GM21381 (cell line): ENCODE data around the gene GPER1.
"Not testable (repeated sequence)": the region's sequence is repeated elsewhere in the genome, so short reads cannot be mapped to it uniquely, and the experiment has no call there.

ENCODE experiments used
- ATAC-seq: cut with Tn5 transposase; IDR thresholded peaks from one replicate; pipeline ENCODE4 v1.9.1; 2021; ENCODE audit warnings: mild to moderate bottlenecking, moderate library complexity; ENCODE audit not compliant: unreplicated experiment

GPER1 gene

DNA sequence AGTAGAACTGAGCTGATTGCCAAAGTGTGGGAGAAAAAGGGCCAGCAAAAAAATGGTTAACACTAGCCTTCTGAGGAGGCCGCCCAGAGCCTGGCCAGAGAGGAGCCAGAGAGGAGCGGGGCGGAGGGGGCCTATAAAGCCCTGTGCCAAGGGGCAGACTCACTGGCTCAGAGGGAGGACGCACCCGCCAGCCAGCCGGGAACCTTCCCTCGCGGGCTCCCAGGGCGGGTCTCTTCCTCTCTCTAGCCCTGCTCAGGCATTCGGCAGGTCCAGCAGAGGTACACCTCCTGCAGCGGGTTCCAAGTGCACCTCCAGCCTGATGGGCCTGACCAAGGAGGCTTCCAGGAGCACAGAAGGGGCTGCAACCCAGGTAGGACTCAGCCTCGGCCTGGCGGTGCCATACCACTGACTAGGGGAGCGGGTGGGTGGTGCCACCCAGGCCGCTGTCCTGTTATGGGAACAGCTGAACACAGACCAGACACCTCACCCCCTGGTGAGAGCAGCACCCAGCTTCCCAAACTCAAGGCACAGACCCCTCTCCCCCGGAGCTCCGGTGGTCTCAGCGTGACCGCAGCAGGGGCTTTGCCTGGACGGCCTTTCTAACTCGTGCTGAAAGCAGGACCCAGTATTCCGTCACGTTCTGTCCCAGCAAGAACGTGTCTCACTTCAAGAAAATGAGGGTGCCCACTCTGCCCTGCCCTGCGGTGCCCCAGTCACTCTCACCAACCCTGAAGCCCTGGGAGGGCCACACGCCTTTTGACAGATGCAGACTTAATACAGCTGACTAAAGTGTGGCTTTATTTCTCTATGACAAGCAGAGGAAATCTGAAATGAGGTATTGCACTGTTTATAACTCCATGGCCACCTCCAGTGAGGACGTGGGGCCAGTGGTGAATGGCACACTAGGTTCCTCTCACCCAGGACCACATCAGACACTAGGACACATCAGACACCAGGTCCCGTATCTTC lies at the start of gene GPER1:
Gene GPER1 (plus strand): TSS at position 162 of the 969 bp plus-strand sequence. CDS start 3,616 bp downstream, outside the sequence.
- ATAC-seq = no peak

DNA sequence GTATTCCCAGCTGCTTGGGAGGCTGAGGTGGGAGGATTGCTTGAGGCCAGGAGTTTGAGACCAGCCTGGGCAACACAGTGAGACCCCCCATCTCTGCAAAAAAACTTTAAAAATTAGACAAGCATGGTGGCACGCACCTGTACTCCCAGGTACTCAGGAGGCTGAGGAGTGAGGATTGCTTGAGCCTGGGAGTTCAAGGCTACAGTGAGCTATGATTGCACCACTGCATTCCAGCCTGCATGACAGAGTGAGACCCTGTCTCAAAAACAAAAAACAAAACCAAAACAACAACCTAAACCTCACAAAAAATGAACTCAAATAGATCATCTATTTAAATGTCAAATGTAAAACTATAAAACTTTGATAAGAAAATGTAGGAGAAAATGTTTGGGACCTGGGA lies 47.7 kb upstream of the GPER1 start:
- ATAC-seq = not testable (repeated sequence)

- ATAC-seq = no peak
These were observed 47.1 kb upstream of the GPER1 start for GRCh38 chr7:1040790-1041189.

DNA sequence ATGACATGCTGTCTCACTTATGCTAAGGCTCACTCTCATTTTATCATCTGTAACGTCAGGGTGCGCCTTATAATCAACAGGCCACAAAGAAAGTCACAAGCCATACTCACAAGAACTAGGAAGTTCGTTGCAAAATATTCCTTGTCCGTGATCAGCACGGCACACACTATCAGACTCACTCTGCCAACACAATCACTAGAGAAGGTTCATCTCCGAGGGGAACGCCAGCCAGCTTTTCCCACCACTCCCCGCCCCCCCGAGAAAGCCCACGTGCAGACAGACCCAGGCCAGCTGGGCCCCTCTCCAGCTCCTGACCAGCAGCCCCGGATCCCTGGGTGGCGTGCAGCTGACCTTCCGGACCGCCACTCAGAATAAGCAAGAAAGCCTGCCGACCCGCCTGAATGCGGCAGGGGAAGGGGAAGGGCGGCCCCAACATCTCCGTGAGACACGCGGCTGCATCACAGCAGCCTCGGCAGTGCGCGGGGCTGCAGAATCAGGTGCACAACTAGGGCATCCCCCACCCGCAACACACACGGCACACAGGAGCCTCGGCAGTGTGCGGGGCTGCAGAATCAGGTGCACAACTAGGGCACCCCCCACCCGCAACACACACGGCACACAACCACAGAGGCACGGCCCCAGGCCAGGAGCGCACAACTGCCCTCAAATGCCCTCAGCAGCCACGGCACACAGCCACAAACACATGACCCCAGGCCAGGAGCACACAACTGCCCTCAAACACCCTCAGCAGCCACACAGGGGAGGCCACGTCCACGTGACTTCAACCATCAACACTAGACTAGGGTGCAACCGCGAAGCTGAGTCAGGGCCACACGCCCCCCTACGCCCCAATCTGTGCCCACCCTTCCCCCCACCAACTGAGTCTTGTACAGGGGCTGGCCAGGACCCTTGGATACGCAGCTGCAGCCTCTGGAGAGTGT lies 46.1 kb upstream of the GPER1 start:
- ATAC-seq = no peak

- no peak for ATAC-seq
These were observed 45.5 kb upstream of the GPER1 start for GRCh38 chr7:1042492-1042833.

DNA sequence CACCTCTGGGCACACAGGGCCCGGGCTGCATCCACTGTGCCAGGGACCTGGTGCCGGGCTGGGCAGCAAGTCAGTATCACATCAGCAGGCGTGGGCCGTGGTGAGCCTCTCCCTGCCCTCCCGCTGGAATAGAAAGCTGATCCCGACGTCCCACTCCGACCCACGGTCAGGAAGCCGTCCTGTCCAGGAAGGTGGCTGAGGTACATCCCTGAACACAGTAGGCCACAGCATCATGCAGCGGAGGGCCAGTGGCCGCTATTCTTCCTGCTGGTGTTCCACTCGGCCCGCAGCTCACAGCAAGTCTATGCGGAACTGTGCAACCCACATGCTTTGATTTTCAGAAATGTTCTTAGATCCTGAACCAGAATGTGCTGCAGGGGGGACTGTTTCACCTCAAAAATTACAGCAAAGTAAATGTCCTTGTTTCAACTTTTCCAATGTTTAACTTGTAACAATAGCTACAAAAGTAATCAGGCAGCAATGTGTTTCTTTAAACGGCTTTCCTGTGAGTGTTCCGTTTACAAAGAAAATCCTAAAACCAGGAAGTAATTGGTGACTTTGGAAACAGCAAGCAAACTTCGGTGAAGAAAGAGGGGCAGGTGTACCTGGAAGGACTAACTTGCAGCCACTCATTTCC lies 44.2 kb upstream of the GPER1 start:
- no peak for ATAC-seq

DNA sequence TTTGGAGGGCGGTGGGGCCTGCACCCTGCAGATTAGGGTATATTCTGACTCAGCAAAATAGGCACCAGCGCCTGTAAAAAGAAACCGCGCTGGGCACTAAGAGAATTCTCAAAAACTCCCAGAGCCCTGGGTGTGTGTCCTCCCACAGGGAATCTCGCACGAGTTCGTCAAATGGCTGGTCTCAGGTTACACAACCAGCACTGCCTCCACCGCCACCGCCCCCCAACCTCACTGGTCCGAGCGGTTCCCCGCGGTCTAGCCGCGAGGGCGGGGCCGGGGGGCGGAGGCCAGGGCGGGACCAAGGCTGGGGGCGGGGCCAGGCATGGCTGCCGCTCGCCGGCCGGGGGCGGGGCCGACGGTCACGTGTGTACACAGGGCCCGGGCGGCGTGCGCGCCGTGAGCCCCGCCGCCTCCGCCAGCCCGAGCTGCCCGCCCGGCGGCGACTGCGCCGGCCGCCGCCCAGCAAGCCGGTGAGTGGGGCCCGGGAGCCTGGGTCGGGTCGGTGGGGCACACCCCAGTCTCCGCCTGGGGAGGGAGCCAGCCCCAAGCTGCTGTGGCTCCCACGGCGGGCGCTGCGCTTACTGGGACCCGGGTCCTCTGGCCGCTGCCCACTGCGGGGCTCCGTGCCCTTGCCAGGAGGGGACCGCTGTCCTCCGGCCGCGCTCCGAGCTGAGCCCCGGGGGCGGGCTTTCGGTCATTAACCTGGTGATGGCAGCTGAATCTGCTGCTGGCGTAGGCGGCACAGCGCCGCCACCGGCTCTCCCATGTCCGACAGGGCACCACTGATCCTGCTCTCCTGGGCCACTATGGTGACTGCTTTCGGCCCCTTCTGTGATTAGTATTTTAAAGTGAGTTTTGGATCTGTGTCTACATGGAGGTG lies 43.5 kb upstream of the GPER1 start, which contains the start of gene GPR146:
Gene GPR146 (plus strand): TSS at position 358 of the 880 bp plus-strand sequence. CDS start 12,970 bp downstream, outside the sequence.
- peak; percentile 84 for ATAC-seq

GRCh38 chr7:1045069-1046063 lies 42.5 kb upstream of the GPER1 start:
- no peak for ATAC-seq

DNA sequence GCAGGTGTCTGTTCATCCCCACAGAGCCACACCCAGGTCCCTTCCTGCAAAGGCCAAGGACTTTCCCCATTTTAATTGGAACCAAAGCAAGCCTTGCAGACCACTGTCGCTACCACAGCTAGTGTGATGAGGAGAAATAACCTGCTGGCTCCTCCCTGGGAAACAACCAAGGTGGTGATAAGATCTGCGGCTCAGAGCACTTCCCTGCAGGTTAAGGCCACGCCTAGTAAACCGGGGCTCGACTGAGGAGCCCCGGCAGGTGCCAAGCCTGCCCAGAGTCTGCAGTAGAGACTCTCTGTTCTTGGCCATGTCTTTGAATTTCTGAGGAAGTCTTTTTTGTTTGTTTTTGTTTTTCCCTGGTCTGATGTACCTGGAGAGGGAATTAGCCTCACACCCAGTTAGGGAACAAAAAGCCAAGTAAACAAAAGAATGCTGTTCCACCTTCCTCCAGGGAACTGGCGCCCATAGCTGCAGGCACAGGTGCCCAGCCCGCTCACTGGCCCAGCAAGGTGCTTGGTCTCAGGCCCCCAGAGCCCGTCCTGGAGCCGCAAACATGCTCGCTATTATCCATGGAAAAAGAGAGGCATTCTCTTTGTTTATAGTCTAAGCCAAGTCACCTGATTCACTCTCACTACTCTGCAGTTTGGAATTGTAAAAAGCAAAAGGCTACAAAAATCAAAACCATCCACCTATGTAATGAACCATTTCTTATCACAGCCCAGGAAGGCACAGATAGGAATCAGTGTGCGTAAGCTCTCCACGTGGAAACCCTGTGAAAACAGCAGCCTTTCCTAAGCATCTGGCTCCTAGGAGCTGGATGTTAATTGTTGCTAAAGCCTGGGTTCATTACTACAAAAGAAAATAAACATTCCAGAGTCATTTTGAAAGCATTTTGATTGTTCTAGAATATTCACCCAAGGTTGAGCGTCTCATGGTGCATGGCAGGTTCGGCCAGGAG lies 40.9 kb upstream of the GPER1 start:
- ATAC-seq = no peak

- no peak for ATAC-seq
These were observed 38.7 kb upstream of the GPER1 start for GRCh38 chr7:1049006-1049741.

GRCh38 chr7:1049801-1050200 lies 38.1 kb upstream of the GPER1 start:
- no peak for ATAC-seq

GRCh38 chr7:1050254-1050906 lies 37.5 kb upstream of the GPER1 start:
- ATAC-seq = no peak

- ATAC-seq = no peak
These were observed 36.8 kb upstream of the GPER1 start for GRCh38 chr7:1050956-1051690.

DNA sequence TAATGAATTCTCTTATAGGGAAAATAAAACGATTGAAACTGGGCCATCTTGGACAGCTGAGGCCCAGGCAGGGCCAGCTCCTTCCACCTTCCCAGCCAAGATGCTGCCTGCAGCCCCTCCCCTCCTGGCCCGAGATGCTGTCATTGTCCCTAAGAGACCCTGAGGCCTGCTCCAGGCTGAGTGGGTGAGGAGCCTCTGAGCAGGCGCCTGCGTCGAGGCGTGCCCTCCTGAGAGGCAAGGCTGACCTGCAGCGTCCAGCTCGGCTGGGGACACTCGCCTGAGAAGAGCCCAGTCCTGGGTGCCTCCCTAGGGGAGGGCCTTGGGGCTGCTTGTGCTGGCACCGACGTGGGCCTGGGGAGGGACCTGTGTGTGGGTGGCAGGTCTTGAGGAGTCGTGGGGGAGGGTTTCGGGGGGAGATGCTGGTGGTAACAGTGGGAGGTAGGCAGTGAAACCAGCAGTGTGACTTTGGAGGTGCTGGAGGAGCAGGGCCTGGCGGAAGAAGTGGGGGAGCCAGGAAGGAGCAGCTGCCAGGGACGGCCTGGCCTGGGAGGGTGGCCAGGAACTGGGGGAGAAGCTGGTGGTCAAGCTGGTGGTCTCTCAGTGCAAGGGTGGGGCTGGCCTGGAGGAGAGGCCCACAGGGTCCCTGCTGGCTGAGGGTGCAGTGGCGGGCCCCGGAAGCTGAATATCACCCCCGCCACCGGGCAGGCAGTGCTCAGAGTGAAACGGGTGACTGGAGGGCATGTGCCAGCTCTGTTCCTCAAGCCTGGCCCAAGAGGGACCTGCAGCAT lies 35.7 kb upstream of the GPER1 start:
- no peak for ATAC-seq

DNA sequence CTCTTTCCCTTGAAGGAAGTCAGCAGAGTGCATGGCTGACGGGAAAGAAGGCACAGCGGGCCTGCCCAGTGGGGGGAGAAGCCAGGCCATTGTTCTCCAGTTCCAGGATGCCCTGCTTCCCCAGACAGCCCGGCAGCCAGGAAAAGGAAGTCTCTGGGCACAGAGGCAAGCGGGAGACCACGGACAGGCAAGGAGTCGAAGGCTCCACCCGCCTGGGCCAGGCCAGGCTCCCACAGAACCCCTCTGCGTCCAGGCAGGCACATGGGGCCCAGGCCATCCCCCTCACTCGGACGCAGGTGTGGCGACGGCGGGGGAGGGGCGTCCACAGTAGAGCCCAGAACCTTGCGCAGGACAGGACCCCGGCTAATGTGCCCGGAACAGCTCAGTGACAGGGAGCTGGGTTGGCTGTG lies 34.9 kb upstream of the GPER1 start:
- no peak for ATAC-seq
